ENCODE data around the gene POU2AF3. TPM values are rescaled to one million over a fixed set of nuclear protein-coding genes. Genes with fewer than 3 reads are reported as not detected.

Gene POU2AF3
- total RNA-seq, 1 experiment from 2014 or later, result 8.6 TPM

DNA sequence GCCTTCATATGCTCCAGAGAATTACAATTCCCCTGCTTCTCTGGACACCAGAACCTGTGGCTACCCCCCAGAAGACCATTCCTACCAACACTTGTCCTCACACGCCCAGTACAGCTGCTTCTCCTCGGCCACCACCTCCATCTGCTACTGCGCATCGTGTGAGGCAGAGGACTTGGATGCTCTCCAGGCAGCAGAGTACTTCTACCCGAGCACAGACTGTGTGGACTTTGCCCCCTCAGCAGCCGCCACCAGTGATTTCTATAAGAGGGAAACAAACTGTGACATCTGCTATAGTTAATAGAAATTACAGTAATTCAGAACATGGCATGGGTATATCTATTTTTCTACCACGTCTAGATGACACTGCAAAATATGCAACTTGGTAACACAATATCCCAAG is 9.8 kb downstream of the POU2AF3 start:
- H3K27me3 ChIP-seq (replicated peaks; ENCODE audit: control insufficient read depth, insufficient read depth, low read length), result no peaks in the 10 kb centered on the region

DNA sequence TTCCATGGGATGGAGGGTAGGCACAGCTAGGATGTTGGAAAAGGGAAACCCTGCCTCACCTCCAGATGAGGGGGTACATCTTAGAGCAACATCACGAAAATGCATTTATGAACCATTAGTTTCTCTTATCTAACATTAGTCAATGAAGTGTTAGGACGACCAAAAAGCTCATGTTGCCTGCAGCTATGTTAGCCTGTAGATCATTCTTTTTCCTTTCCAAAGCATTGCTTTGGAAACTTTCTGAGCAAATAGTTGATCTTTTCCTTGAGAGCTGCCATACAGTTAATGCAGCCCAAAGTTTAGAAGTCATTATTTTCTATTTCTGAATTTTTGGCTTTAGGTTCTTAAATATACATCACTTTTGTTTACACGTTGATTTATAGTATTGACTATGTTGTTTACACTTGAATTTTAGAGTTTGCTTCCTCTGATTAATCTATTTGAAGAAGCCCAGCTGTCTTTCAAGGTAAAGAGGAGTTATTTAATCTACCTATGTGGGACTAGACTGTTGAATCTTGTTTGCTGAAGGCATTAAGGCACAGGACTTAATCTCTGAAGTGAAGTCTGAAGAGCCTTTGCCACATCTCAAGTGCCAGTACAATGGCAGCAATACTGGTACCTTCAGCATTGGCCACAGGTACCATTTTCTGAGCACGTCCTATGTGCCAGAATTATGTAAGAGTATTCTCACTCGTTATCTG is 11.0 kb downstream of the POU2AF3 start:
- peaks cover 40% of the 10 kb centered on the region for H3K4me1 ChIP-seq
- CTCF ChIA-PET, result interaction anchor here (0.9 to 2.2 kb wide), 5 partner anchors 11 to 113 kb away, joined by 3 to 9 read pairs (median 4); no protein-coding TSS in a partner anchor
- TF ChIP-seq, protein P1, sequence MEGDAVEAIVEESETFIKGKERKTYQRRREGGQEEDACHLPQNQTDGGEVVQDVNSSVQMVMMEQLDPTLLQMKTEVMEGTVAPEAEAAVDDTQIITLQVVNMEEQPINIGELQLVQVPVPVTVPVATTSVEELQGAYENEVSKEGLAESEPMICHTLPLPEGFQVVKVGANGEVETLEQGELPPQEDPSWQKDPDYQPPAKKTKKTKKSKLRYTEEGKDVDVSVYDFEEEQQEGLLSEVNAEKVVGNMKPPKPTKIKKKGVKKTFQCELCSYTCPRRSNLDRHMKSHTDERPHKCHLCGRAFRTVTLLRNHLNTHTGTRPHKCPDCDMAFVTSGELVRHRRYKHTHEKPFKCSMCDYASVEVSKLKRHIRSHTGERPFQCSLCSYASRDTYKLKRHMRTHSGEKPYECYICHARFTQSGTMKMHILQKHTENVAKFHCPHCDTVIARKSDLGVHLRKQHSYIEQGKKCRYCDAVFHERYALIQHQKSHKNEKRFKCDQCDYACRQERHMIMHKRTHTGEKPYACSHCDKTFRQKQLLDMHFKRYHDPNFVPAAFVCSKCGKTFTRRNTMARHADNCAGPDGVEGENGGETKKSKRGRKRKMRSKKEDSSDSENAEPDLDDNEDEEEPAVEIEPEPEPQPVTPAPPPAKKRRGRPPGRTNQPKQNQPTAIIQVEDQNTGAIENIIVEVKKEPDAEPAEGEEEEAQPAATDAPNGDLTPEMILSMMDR (IDR thresholded peaks at IDR 0.05; ENCODE audit: insufficient read depth in 1 of 2, low read depth in 1 of 2, low read length in 1 of 2, severe bottlenecking in 1 of 2, unreplicated experiment in 1 of 2), result no peak
- Mint-ChIP-seq H3K27ac (ENCODE audit: unreplicated experiment) (no peak overlapping the region), H3K27me3 (ENCODE audit: insufficient read depth, unreplicated experiment) (no peaks in the 10 kb centered on the region), H3K9me3 (ENCODE audit: unreplicated experiment) (peaks cover 4% of the 10 kb centered on the region), H3K4me1 (ENCODE audit: low read depth, unreplicated experiment) (peaks cover 31% of the 10 kb centered on the region), H3K36me3 (ENCODE audit: insufficient read depth, unreplicated experiment) (no peaks in the 10 kb centered on the region), H3K4me3 (ENCODE audit: unreplicated experiment) (no peak overlapping the region)
- no peak overlapping the region for H3K4me3 ChIP-seq (ENCODE audit: low read depth, low read length)
- POLR2A ChIA-PET, result interaction anchor here (1.0 kb wide), 1 partner anchor 27 kb away, joined by 3 read pairs; no protein-coding TSS in a partner anchor
- DNase-seq, result peak in 1 of 2 experiments; percentile 31
- no TSS peak for BruUV-seq (replicated peaks)
- H3K36me3 ChIP-seq (ENCODE audit: control insufficient read depth, insufficient read depth, low read length), result no peaks in the 10 kb centered on the region
- H3K9me3 ChIP-seq, result 0 out of 2 replicates have a peak, but pooled peaks cover 3% of the 10 kb centered on the region
- intact Hi-C loops (cut with micrococcal nuclease; ENCODE audit: unreplicated experiment), result loop anchor here (1.0 kb wide), 1 partner anchor 25 kb away; no protein-coding TSS in a partner anchor
- no peaks in the 10 kb centered on the region for H3K27me3 ChIP-seq (replicated peaks; ENCODE audit: control insufficient read depth, insufficient read depth, low read length)

More for the DNA sequence above, 9.8 kb downstream of the POU2AF3 start:
- POLR2A ChIA-PET, result no interaction called here
- Histone ChIP-seq H3K36me3 (ENCODE audit: control insufficient read depth, insufficient read depth, low read length) (no peaks in the 10 kb centered on the region), H3K4me3 (ENCODE audit: low read depth, low read length) (no peak overlapping the region), H3K4me1 (peaks cover 51% of the 10 kb centered on the region), H3K9me3 (no peaks in the 10 kb centered on the region)
- intact Hi-C loops (cut with micrococcal nuclease; ENCODE audit: unreplicated experiment), result no loop called here
- TF ChIP-seq, protein P1 (IDR thresholded peaks at IDR 0.05; ENCODE audit: insufficient read depth in 1 of 2, low read depth in 1 of 2, low read length in 1 of 2, severe bottlenecking in 1 of 2, unreplicated experiment in 1 of 2), result no peak
- Mint-ChIP-seq H3K36me3 (ENCODE audit: insufficient read depth, unreplicated experiment) (no peaks in the 10 kb centered on the region), H3K27ac (ENCODE audit: unreplicated experiment) (peak overlapping the region; percentile 17), H3K4me1 (ENCODE audit: low read depth, unreplicated experiment) (peaks cover 37% of the 10 kb centered on the region), H3K9me3 (ENCODE audit: unreplicated experiment) (no peaks in the 10 kb centered on the region), H3K27me3 (ENCODE audit: insufficient read depth, unreplicated experiment) (no peaks in the 10 kb centered on the region), H3K4me3 (ENCODE audit: unreplicated experiment) (no peak overlapping the region)
- CTCF ChIA-PET, result interaction anchor here (1.3 kb wide), 1 partner anchor 121 kb away, joined by 3 read pairs; no protein-coding TSS in a partner anchor
- DNase-seq, result no peak
- no TSS peak for BruUV-seq (replicated peaks)

DNA sequence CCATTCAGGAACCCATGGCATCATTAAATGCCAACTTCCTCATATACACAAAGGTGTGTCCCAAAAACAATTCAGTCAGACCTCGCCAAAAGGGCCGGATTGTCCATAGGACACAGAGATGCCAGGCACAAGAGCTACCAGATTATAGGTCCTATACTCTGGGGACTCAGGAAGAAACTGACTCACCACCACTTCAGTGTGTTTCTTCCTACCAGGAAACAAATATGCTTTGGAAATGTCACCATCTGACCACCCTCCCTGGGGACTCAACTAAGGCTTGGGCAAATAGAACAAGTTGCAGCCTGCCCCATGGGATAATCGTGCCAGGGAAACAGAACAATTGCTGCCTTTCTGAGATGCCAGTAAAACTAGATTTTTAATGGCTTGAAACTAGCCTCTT is 11.7 kb downstream of the POU2AF3 start:
- no TSS peak for BruUV-seq (replicated peaks)
- no peak overlapping the region for H3K4me3 ChIP-seq (ENCODE audit: low read depth, low read length)
- 0 out of 2 replicates have a peak, but pooled peaks cover 3% of the 10 kb centered on the region for H3K9me3 ChIP-seq
- H3K4me1 ChIP-seq, result peaks cover 35% of the 10 kb centered on the region
- no peaks in the 10 kb centered on the region for H3K36me3 ChIP-seq (ENCODE audit: control insufficient read depth, insufficient read depth, low read length)
- TF ChIP-seq, protein P1 (IDR thresholded peaks at IDR 0.05; ENCODE audit: insufficient read depth in 1 of 2, low read depth in 1 of 2, low read length in 1 of 2, severe bottlenecking in 1 of 2, unreplicated experiment in 1 of 2), result no peak
- CTCF ChIA-PET, result interaction anchor here (1.0 to 2.2 kb wide), 3 partner anchors 10 to 50 kb away, joined by 3 to 9 read pairs (median 4); no protein-coding TSS in a partner anchor
- intact Hi-C loops (cut with micrococcal nuclease; ENCODE audit: unreplicated experiment), result no loop called here
- DNase-seq, result no peak
- Mint-ChIP-seq H3K4me1 (ENCODE audit: low read depth, unreplicated experiment) (peaks cover 30% of the 10 kb centered on the region), H3K27ac (ENCODE audit: unreplicated experiment) (peak overlapping the region; percentile 24), H3K9me3 (ENCODE audit: unreplicated experiment) (peaks cover 12% of the 10 kb centered on the region), H3K27me3 (ENCODE audit: insufficient read depth, unreplicated experiment) (no peaks in the 10 kb centered on the region), H3K36me3 (ENCODE audit: insufficient read depth, unreplicated experiment) (no peaks in the 10 kb centered on the region), H3K4me3 (ENCODE audit: unreplicated experiment) (no peak overlapping the region)
- H3K27me3 ChIP-seq (replicated peaks; ENCODE audit: control insufficient read depth, insufficient read depth, low read length), result no peaks in the 10 kb centered on the region
- POLR2A ChIA-PET, result no interaction called here

Data from Caco-2 (cell line).